Mesendoderm (in vitro differentiated cells): ENCODE results near the gene ANK3.

ENCODE experiments used
- DNase-seq: peaks from one replicate; pipeline ENCODE4 v3.0.0; 2013
- H2AK5ac ChIP-seq: 2 replicates; pipeline ENCODE4 v1.6.1; 2013; ENCODE audit warnings: low read length, inconsistent platforms
- H2BK120ac ChIP-seq: 2 replicates; pipeline ENCODE4 v1.6.1; 2013; ENCODE audit warnings: low read depth, mild to moderate bottlenecking, low read length, moderate library complexity, mixed read lengths
- H2BK15ac ChIP-seq: replicated peaks from 2 replicates; pipeline ENCODE4 v1.6.1; 2013; ENCODE audit warnings: low read depth, mild to moderate bottlenecking, moderate library complexity
- H2BK5ac ChIP-seq: 2 replicates; pipeline ENCODE4 v1.6.1; 2013; ENCODE audit warnings: low read length, inconsistent platforms
- H3K18ac ChIP-seq: 2 replicates; pipeline ENCODE4 v1.6.1; 2013; ENCODE audit warnings: mild to moderate bottlenecking, low read length, mixed read lengths
- H3K23ac ChIP-seq: one replicate; pipeline ENCODE4 v1.6.1; 2013; ENCODE audit warnings: low read length
- H3K27ac ChIP-seq: 2 replicates; pipeline ENCODE4 v1.5.1; 2013; ENCODE audit warnings: low read depth, mild to moderate bottlenecking, inconsistent platforms, low read length, moderate library complexity
- H3K27me3 ChIP-seq: 2 replicates; pipeline ENCODE4 v1.6.1; 2013; ENCODE audit warnings: low read length, control low read depth, mild to moderate bottlenecking, inconsistent platforms; ENCODE audit not compliant: insufficient read depth, poor library complexity
- H3K36me3 ChIP-seq: 2 replicates; pipeline ENCODE4 v1.6.1; 2013; ENCODE audit warnings: low read length, inconsistent platforms; ENCODE audit not compliant: control insufficient read depth, insufficient read depth
- H3K4ac ChIP-seq: one replicate; pipeline ENCODE4 v1.6.1; 2013; ENCODE audit warnings: low read depth, mild to moderate bottlenecking, low read length, moderate library complexity
- H3K4me1 ChIP-seq: 2 replicates; pipeline ENCODE4 v1.6.1; 2013; ENCODE audit warnings: low read depth, low read length, inconsistent platforms; ENCODE audit not compliant: control insufficient read depth
- H3K4me2 ChIP-seq: 2 replicates; pipeline ENCODE4 v1.6.1; 2013; ENCODE audit warnings: low read length
- H3K4me3 ChIP-seq: 2 replicates; pipeline ENCODE4 v1.5.1; 2013; ENCODE audit warnings: mild to moderate bottlenecking, low read length
- H3K56ac ChIP-seq: one replicate; pipeline ENCODE4 v1.6.1; 2013; ENCODE audit warnings: low read length
- H3K79me1 ChIP-seq: 2 replicates; pipeline ENCODE4 v1.6.1; 2013; ENCODE audit warnings: low read length, inconsistent platforms
- H3K79me2 ChIP-seq: 2 replicates; pipeline ENCODE4 v1.6.1; 2013; ENCODE audit warnings: mild to moderate bottlenecking, low read length; ENCODE audit not compliant: control insufficient read depth, insufficient read depth
- H3K9ac ChIP-seq: 2 replicates; pipeline ENCODE4 v1.6.1; 2013; ENCODE audit warnings: low read length, inconsistent platforms
- H4K5ac ChIP-seq: one replicate; pipeline ENCODE4 v1.6.1; 2013; ENCODE audit warnings: low read length
- H4K8ac ChIP-seq: one replicate; pipeline ENCODE4 v1.6.1; 2013; ENCODE audit warnings: low read depth, mild to moderate bottlenecking, control low read depth, low read length, moderate library complexity
- WGBS: extraction: QIAGEN DNeasy Blood & Tissue Kit; methylation state at CpG from one replicate; pipeline ENCODE4 v1.1.7; 2013; ENCODE audit warnings: low lambda C conversion rate, missing lambda C conversion rate; ENCODE audit not compliant: insufficient coverage; ENCODE audit errors: extremely low coverage; 5-methylcytosine and 5-hydroxymethylcytosine counted together

Gene ANK3

DNA sequence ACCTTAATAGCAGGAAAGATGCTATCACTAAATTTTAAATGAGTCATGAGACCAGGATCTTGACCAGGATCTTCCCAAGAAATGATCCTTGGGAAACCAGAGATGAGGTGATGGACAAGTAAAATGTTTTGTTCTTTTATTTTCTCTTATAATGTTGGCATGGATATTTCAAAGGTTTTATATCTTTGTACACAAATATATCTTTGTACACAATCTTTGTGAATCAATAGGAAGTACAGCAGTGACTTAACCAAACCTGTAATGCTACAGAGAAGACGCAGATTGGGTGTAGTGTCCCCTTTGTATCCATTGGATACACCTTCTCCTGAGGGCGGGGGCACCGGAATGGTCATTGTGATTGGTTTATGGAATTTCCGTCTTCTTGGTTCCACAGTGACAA lies 303.3 kb downstream of the ANK3 start:
- no peak for DNase-seq
- Histone ChIP-seq H3K36me3 (no peaks in the 10 kb centered on the region), H4K5ac (no peak overlapping the region), H3K4ac (no peak overlapping the region), H3K56ac (no peak overlapping the region), H3K4me1 (no peaks in the 10 kb centered on the region), H2BK5ac (no peak overlapping the region), H3K4me2 (no peak overlapping the region), H3K23ac (no peak overlapping the region), H2AK5ac (no peak overlapping the region), H3K9ac (no peak overlapping the region), H3K27ac (no peak overlapping the region), H3K79me2 (no peaks in the 10 kb centered on the region), H2BK15ac (no peak overlapping the region), H4K8ac (no peak overlapping the region), H2BK120ac (no peak overlapping the region), H3K27me3 (no peaks in the 10 kb centered on the region), H3K79me1 (no peaks in the 10 kb centered on the region), H3K4me3 (no peak overlapping the region), H3K18ac (no peak overlapping the region)
- no CpG with 5 or more reads among the region's 4 CpGs for WGBS

DNA sequence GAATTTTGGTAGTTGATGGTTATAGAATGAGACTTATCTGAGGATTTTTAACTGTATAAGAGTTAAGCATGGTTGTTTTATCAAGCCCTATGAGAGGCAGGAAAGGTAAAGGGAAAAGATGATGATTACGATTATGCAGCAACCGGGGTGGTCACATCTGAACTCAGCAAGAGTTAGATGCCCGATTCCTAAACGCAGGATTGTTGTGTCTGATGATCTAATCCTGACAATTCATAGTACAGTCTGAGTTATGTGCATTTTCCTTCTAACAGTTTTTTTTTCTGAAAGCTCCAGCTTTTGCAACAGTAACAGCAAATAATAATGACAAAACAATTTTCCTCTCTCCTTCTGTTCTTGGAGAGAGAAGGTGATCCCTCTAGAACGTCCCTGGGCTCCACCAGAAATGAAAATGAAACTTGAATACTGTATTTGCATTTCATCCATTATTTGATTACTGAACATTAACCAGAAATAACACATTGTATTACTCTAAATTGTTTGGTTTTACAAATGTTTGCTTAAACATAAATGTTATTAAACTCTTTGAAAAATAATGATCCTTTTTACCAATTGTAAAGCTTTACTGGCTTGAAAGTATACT lies 306.8 kb downstream of the ANK3 start:
- no peak overlapping the region for H3K23ac ChIP-seq
- H3K36me3 ChIP-seq: no peaks in the 10 kb centered on the region
- H3K56ac ChIP-seq: no peak overlapping the region
- H4K5ac ChIP-seq: no peak overlapping the region
- H2AK5ac ChIP-seq: no peak overlapping the region
- H2BK15ac ChIP-seq: no peak overlapping the region
- no peak overlapping the region for H3K4ac ChIP-seq
- no peak overlapping the region for H3K18ac ChIP-seq
- H3K79me1 ChIP-seq: no peaks in the 10 kb centered on the region
- no peak for DNase-seq
- WGBS: no CpG with 5 or more reads among the region's 5 CpGs
- H2BK120ac ChIP-seq: no peak overlapping the region
- no peaks in the 10 kb centered on the region for H3K79me2 ChIP-seq
- H3K27ac ChIP-seq: no peak overlapping the region
- H3K4me2 ChIP-seq: no peak overlapping the region
- H4K8ac ChIP-seq: no peak overlapping the region
- no peak overlapping the region for H2BK5ac ChIP-seq
- no peak overlapping the region for H3K4me3 ChIP-seq
- H3K4me1 ChIP-seq: no peaks in the 10 kb centered on the region
- H3K9ac ChIP-seq: no peak overlapping the region
- no peaks in the 10 kb centered on the region for H3K27me3 ChIP-seq

DNA sequence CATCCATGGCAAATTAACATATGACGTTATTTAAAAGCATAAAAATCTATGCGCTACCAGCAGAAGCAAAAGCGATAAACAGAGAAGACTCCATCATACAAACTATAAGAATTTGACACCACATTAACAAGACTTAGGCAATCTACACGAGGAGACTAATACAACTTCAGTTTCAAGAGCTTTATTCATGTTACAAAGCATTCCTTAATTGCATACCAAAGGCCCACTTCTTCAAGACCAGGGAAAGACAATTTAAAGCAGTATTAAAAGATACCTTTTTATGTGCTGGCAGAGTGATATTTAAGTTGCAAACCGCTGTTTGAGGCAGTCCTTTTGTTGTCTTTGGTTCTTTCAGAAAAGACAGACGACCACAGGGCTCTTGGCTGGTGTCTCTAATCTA lies 307.3 kb downstream of the ANK3 start:
- Histone ChIP-seq H2AK5ac (no peak overlapping the region), H3K79me1 (no peaks in the 10 kb centered on the region), H2BK120ac (no peak overlapping the region), H3K23ac (no peak overlapping the region), H3K36me3 (no peaks in the 10 kb centered on the region), H4K5ac (no peak overlapping the region), H3K27me3 (no peaks in the 10 kb centered on the region), H2BK5ac (no peak overlapping the region), H3K4ac (no peak overlapping the region), H3K4me2 (no peak overlapping the region), H2BK15ac (no peak overlapping the region), H3K4me3 (no peak overlapping the region), H4K8ac (no peak overlapping the region), H3K18ac (no peak overlapping the region), H3K4me1 (no peaks in the 10 kb centered on the region), H3K56ac (no peak overlapping the region), H3K9ac (no peak overlapping the region), H3K79me2 (no peaks in the 10 kb centered on the region), H3K27ac (no peak overlapping the region)
- DNase-seq: peak; percentile 37
- no CpG with 5 or more reads among the region's 6 CpGs for WGBS

DNA sequence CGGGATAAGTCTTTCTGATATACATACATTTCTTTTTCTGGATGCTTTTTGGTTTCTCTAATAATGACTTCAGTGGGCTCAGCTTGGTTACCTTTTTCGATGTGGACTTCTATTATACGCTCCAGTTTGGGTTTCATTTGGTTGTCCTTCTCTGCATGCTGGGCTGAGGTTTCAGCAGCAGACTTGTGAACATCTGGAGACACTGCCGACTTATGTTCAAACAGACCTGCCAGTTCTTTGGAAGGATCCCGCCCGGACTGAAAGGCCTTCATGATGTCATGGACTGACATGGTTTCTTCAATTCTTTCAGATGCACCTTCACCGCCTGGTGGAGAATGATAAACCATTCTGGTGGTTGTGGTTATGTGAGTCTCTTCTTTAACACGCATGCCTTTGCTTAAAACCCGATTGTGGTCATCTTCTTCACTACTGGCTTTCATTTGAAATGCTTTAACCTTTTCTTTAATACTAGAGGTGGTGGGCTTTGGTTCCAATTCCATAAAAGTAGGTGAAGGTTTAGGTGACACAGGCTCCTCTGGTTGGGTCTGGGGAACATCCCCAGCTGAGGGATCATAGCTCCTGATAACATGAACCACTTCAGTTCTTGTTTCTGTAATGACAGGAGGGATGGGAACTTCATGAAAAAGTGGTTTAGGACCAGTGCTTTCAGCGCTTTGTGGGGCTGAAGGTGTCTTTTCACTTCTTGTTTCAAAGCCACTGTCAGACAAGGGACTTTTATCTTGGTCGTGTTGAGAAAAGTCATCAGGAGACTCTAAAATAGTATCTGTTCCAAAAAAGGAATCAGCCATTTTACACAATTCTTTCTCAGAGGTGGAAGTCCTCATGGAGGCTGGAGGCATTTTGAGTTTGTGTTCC lies 315.7 kb downstream of the ANK3 start:
- no peak overlapping the region for H3K4me2 ChIP-seq
- no peaks in the 10 kb centered on the region for H3K27me3 ChIP-seq
- no peak overlapping the region for H2AK5ac ChIP-seq
- H3K79me2 ChIP-seq: no peaks in the 10 kb centered on the region
- no peaks in the 10 kb centered on the region for H3K79me1 ChIP-seq
- no peak overlapping the region for H3K56ac ChIP-seq
- no peak overlapping the region for H3K4me3 ChIP-seq
- no peak overlapping the region for H2BK5ac ChIP-seq
- no peak for DNase-seq
- no CpG with 5 or more reads among the region's 11 CpGs for WGBS
- no peaks in the 10 kb centered on the region for H3K4me1 ChIP-seq
- no peak overlapping the region for H2BK15ac ChIP-seq
- H4K5ac ChIP-seq: no peak overlapping the region
- no peaks in the 10 kb centered on the region for H3K36me3 ChIP-seq
- no peak overlapping the region for H2BK120ac ChIP-seq
- no peak overlapping the region for H3K23ac ChIP-seq
- H4K8ac ChIP-seq: no peak overlapping the region
- no peak overlapping the region for H3K27ac ChIP-seq
- no peak overlapping the region for H3K18ac ChIP-seq
- H3K9ac ChIP-seq: no peak overlapping the region
- H3K4ac ChIP-seq: no peak overlapping the region

DNA sequence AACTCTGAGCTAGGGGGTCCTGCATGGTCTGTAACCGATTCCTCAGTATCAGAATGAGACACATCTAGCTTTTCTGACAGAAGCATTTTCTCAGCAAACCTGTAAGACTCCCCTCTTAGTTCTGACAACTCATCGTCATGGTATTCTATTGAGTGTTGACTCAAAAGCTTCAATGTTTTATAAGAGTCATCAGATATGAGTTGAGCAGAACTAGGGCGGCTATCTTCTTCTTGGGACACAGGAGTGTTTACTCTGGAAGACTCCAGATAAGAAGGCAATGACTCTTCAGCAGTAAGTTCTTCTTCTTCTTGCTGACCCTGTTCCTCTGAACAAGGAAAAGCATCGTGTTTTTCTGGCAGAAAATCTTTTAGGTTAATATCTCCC lies 316.3 kb downstream of the ANK3 start:
- Histone ChIP-seq H2BK15ac (no peak overlapping the region), H2BK5ac (no peak overlapping the region), H4K5ac (no peak overlapping the region), H3K79me1 (no peaks in the 10 kb centered on the region), H2AK5ac (no peak overlapping the region), H3K27ac (no peak overlapping the region), H3K9ac (no peak overlapping the region), H3K4ac (no peak overlapping the region), H3K23ac (no peak overlapping the region), H3K18ac (no peak overlapping the region), H3K56ac (no peak overlapping the region), H3K4me3 (no peak overlapping the region), H2BK120ac (no peak overlapping the region), H3K4me2 (no peak overlapping the region), H3K79me2 (no peaks in the 10 kb centered on the region), H3K36me3 (no peaks in the 10 kb centered on the region), H3K27me3 (no peaks in the 10 kb centered on the region), H3K4me1 (no peaks in the 10 kb centered on the region), H4K8ac (no peak overlapping the region)
- WGBS: no CpG with 5 or more reads among the region's 4 CpGs
- no peak for DNase-seq
